Chondrocyte (in vitro differentiated cells): ENCODE results near the gene ZPBP. TPM values are rescaled to one million over a fixed set of nuclear protein-coding genes. Genes with fewer than 3 reads are reported as not detected.
"Not testable (repeated sequence)": the region's sequence is repeated elsewhere in the genome, so short reads cannot be mapped to it uniquely, and the experiment has no call there.

Experiments used
- DNase-seq: peaks from one replicate; pipeline ENCODE4 v3.0.0; 2021; ENCODE audit warnings: mixed read lengths, low spot score
- H3K27ac Mint-ChIP-seq: one replicate; pipeline ENCODE4 v1.8.0; 2021; ENCODE audit warnings: mild to moderate bottlenecking, moderate library complexity, mixed read lengths; ENCODE audit not compliant: unreplicated experiment
- H3K27me3 Mint-ChIP-seq: 2 replicates; pipeline ENCODE4 v1.8.0; 2021; ENCODE audit warnings: low read depth, mixed read lengths
- H3K36me3 Mint-ChIP-seq: 2 replicates; pipeline ENCODE4 v1.8.0; 2021; ENCODE audit warnings: low read depth, mixed read lengths
- H3K4me1 Mint-ChIP-seq: 2 replicates; pipeline ENCODE4 v1.8.0; 2021; ENCODE audit warnings: low read depth, mild to moderate bottlenecking, mixed read lengths
- H3K4me3 Mint-ChIP-seq: one replicate; pipeline ENCODE4 v1.8.0; 2021; ENCODE audit warnings: mild to moderate bottlenecking, moderate library complexity, mixed read lengths; ENCODE audit not compliant: unreplicated experiment
- H3K9me3 Mint-ChIP-seq: 2 replicates; pipeline ENCODE4 v1.8.0; 2021; ENCODE audit warnings: low read depth, mixed read lengths
- CTCF ChIP-seq: fragments of 200-600 bp; sonication (generic); IDR thresholded peaks from 2 replicates; pipeline ENCODE4 v1.5.0; 2021; ENCODE audit warnings: antibody characterized with exemption, mild to moderate bottlenecking, moderate library complexity
- total RNA-seq: library from RNA; stranded (reverse); gene quantifications from 3 replicates; pipeline ENCODE4 v1.2.1, GENCODE V29; 2021

The ZPBP gene
- total RNA-seq, 1 donor from 2014 or later, result not detected

- Mint-ChIP-seq H3K36me3 (no peaks in the 10 kb centered on the region), H3K4me3 (no peak overlapping the region), H3K27me3 (peaks cover under 1% of the 10 kb centered on the region), H3K27ac (no peak overlapping the region), H3K9me3 (peaks cover 31% of the 10 kb centered on the region), H3K4me1 (no peaks in the 10 kb centered on the region)
- no peak for TF ChIP-seq CTCF
- no peak for DNase-seq
Observed at GRCh38 chr7:50047716-50048115, 45.3 kb downstream of the ZPBP start.

GRCh38 chr7:50041165-50041564 lies 51.9 kb downstream of the ZPBP start:
- not testable (repeated sequence) for DNase-seq, H3K27me3 Mint-ChIP-seq, H3K36me3 Mint-ChIP-seq, H3K4me1 Mint-ChIP-seq, H3K27ac Mint-ChIP-seq, H3K4me3 Mint-ChIP-seq
- H3K9me3 Mint-ChIP-seq, result peaks cover 24% of the 10 kb centered on the region

GRCh38 chr7:50037086-50037485 lies 56.0 kb downstream of the ZPBP start:
- Mint-ChIP-seq H3K27ac (no peak overlapping the region), H3K4me1 (no peaks in the 10 kb centered on the region)
- no peak for TF ChIP-seq CTCF

GRCh38 chr7:50022991-50023390 lies 70.1 kb downstream of the ZPBP start:
- Mint-ChIP-seq H3K4me1 (no peaks in the 10 kb centered on the region), H3K4me3 (no peak overlapping the region), H3K9me3 (peaks cover 5% of the 10 kb centered on the region), H3K36me3 (no peaks in the 10 kb centered on the region), H3K27ac (no peak overlapping the region), H3K27me3 (no peaks in the 10 kb centered on the region)
- no peak for TF ChIP-seq CTCF
- no peak for DNase-seq

More at GRCh38 chr7:50037086-50037485, 56.0 kb downstream of the ZPBP start:
- no peaks in the 10 kb centered on the region for H3K36me3 Mint-ChIP-seq
- no peak for DNase-seq
- H3K9me3 Mint-ChIP-seq, result no peaks in the 10 kb centered on the region
- no peak overlapping the region for H3K4me3 Mint-ChIP-seq
- H3K27me3 Mint-ChIP-seq, result peaks cover 10% of the 10 kb centered on the region

GRCh38 chr7:50022451-50022850 lies 70.6 kb downstream of the ZPBP start:
- Mint-ChIP-seq H3K27ac (no peak overlapping the region), H3K36me3 (no peaks in the 10 kb centered on the region), H3K4me1 (no peaks in the 10 kb centered on the region), H3K27me3 (no peaks in the 10 kb centered on the region), H3K9me3 (peaks cover 5% of the 10 kb centered on the region), H3K4me3 (no peak overlapping the region)
- no peak for DNase-seq
- no peak for TF ChIP-seq CTCF

- no peak for DNase-seq
- H3K9me3 Mint-ChIP-seq, result no peaks in the 10 kb centered on the region
- H3K4me1 Mint-ChIP-seq, result no peaks in the 10 kb centered on the region
- TF ChIP-seq CTCF, result no peak
- no peak overlapping the region for H3K27ac Mint-ChIP-seq
- peaks cover 4% of the 10 kb centered on the region for H3K27me3 Mint-ChIP-seq
- no peak overlapping the region for H3K4me3 Mint-ChIP-seq
- H3K36me3 Mint-ChIP-seq, result no peaks in the 10 kb centered on the region
Observed at GRCh38 chr7:49995681-49996080, 97.4 kb downstream of the ZPBP start.
